Naive B cell (primary cell): ENCODE measurements around the gene MARCHF11. TPM values are rescaled to one million over a fixed set of nuclear protein-coding genes. Genes with fewer than 3 reads are reported as not detected.

ENCODE experiments used
- ATAC-seq, 2 donors: fragments of 150-1000 bp; cut with Tn5 transposase; 2 replicates each; pipeline ENCODE4 v1.10.0; 2021; ENCODE audit warnings: low read depth in 2 of 2, mild to moderate bottlenecking in 2 of 2, moderate library complexity in 2 of 2
- DNase-seq: peaks from one replicate; pipeline ENCODE4 v3.0.0; 2022
- H3K27ac Mint-ChIP-seq, 6 donors: one replicate each; pipeline ENCODE4 v1.8.0; 2020 to 2022; ENCODE audit warnings: mild to moderate bottlenecking in 6 of 6, mixed read lengths in 6 of 6, moderate library complexity in 5 of 6, inconsistent platforms in 2 of 6
- H3K27me3 Mint-ChIP-seq, 3 donors: one replicate each; pipeline ENCODE4 v1.8.0; 2021 to 2022; ENCODE audit warnings: mixed read lengths in 3 of 3, mild to moderate bottlenecking in 1 of 3
- H3K36me3 Mint-ChIP-seq, 2 donors: one replicate each; pipeline ENCODE4 v1.8.0; 2020 to 2022; ENCODE audit warnings: mixed read lengths in 2 of 2, inconsistent platforms in 1 of 2, mild to moderate bottlenecking in 1 of 2
- H3K4me1 Mint-ChIP-seq, 3 donors: one replicate each; pipeline ENCODE4 v1.8.0; 2020 to 2022; ENCODE audit warnings: mixed read lengths in 3 of 3, inconsistent platforms in 1 of 3, mild to moderate bottlenecking in 1 of 3, moderate library complexity in 1 of 3
- H3K4me3 Mint-ChIP-seq, 8 donors: one replicate each; pipeline ENCODE4 v1.8.0; 2020 to 2022; ENCODE audit warnings: mild to moderate bottlenecking in 8 of 8, mixed read lengths in 8 of 8, moderate library complexity in 8 of 8, inconsistent platforms in 2 of 8
- H3K9me3 Mint-ChIP-seq, 7 donors: one replicate each; pipeline ENCODE4 v1.8.0; 2020 to 2022; ENCODE audit warnings: mixed read lengths in 7 of 7, mild to moderate bottlenecking in 5 of 7, inconsistent platforms in 2 of 7, moderate library complexity in 1 of 7
- polyA plus RNA-seq, 6 donors: library from polyadenylated mRNA; unstranded; fragments of 300-500 nt; fragmentation: Illumina TruSeq; gene quantifications; one replicate each; pipeline ENCODE4 v1.2.3, GENCODE V29; 2021; ENCODE audit warnings: low read depth in 6 of 6

Gene MARCHF11
- polyA plus RNA-seq, 6 donors from 2014 or later = not detected

DNA sequence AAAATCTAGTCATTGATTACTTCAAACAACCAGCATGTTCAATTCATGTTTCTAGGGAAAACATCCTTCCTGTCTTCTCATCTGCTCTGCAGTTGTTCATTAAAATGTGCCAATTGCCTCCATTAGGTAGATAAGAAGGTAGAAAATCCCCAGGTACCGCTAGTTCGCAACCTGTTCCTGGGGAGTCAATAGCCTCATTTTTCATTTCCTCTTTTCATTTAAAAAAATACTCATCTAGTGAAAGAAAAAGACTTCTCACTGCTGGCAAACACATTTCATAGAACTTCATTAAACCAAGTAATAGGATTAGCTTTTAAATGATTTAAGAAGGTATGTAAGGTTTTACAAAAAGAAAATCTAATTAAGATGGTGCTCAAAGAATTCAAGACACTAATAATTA lies 113.3 kb downstream of the MARCHF11 start:
- no peak for ATAC-seq
- Mint-ChIP-seq H3K9me3 (peaks cover 0 to 12% (median 5%) of the 10 kb centered on the region in 7 donors), H3K4me1 (no peaks in the 10 kb centered on the region), H3K4me3 (no peak overlapping the region), H3K36me3 (no peaks in the 10 kb centered on the region), H3K27me3 (no peaks in the 10 kb centered on the region), H3K27ac (no peak overlapping the region)
- no peak for DNase-seq

DNA sequence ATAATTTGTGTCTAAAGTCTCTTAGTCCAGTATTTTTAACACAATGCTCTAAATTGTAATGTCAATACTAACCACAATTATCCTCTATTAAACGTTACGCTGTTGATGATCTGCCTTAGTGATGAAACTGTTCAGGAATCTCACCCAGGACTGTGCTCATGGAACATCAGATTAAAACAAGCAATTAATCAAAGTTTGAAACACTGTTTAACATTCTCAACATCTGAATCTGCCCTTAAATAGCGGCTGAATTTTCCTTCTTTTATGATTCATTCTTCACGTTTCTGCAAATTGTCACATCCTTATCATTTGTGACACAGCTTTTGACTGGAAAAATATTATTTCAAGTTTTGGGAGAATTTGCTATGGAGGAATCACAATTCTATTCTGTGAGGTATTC lies 113.8 kb downstream of the MARCHF11 start:
- no peak overlapping the region for H3K4me3 Mint-ChIP-seq
- H3K27ac Mint-ChIP-seq = no peak overlapping the region
- no peaks in the 10 kb centered on the region for H3K36me3 Mint-ChIP-seq
- peaks cover 0 to 15% (median 5%) of the 10 kb centered on the region in 7 donors for H3K9me3 Mint-ChIP-seq
- H3K4me1 Mint-ChIP-seq = no peaks in the 10 kb centered on the region
- no peak for DNase-seq
- no peak for ATAC-seq
- H3K27me3 Mint-ChIP-seq = no peaks in the 10 kb centered on the region

DNA sequence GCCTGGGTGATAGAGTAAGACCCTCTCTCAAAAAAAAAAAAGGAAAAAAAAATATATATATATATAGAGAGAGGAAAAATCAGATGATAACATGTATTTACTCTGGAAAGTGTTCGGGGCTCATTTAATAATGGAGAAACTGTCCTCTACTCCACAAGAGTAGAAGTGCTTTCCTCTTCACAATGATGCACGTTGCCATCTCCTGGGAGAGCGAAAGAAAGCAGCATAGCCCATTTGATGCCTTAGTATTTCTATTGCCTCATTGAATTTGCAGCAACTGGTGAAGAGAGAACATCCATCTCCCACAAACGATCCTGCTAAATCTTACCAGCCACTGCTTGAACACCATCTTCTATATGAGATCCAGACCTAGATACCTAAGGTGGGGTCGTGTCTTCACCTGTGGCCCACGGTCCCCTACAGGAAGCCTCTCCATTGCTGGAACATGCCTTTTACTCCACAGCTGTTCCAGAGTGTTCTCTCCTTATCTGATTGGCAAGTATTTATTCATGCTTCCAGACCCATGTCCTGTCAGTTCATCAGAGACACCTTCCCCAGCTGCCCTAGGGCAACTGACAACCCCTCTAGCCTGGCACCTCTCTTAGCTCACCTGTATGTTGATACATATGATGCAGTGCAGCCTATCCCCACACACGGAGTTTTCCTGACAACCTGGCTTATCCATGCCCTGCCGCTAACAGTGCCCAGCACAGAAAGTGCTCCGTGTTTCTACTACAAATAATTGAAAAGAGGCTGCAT lies 115.3 kb downstream of the MARCHF11 start:
- Mint-ChIP-seq H3K4me3 (peak overlapping the region in 2 of 8 donors; percentile 2 to 44), H3K27me3 (no peaks in the 10 kb centered on the region), H3K9me3 (peaks cover 0 to 15% (median 6%) of the 10 kb centered on the region in 7 donors), H3K36me3 (no peaks in the 10 kb centered on the region), H3K27ac (no peak overlapping the region), H3K4me1 (no peaks in the 10 kb centered on the region)
- ATAC-seq (no peak), DNase-seq (no peak)

DNA sequence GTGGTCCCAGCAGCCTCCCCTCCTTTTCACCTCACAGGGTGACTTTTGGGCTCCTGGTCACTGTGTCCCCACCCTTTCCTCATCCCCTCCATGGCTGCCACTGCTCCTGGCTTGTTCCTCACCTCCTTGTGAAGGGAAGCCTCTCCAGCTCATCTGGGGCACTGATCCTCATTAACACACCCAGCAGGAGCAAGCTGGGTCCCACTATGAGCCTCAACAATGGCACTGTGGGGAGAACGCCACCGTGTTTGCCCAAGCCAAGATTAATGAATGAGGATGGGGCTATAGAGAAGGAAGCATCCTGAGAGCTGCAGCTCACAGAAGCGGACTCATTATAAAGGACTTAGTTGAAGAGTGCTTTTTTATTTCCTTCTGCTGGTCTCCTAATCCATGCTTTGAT lies 118.4 kb downstream of the MARCHF11 start:
- no peak for DNase-seq
- Mint-ChIP-seq H3K27ac (no peak overlapping the region), H3K36me3 (no peaks in the 10 kb centered on the region), H3K27me3 (no peaks in the 10 kb centered on the region), H3K4me1 (no peaks in the 10 kb centered on the region), H3K4me3 (no peak overlapping the region), H3K9me3 (peaks cover 0 to 22% (median 6%) of the 10 kb centered on the region in 7 donors)
- no peak for ATAC-seq

GRCh38 chr5:16057277-16057676 lies 122.3 kb downstream of the MARCHF11 start:
- Mint-ChIP-seq H3K4me1 (no peaks in the 10 kb centered on the region), H3K9me3 (peaks cover 0 to 18% (median 6%) of the 10 kb centered on the region in 7 donors)
- no peak for DNase-seq

GRCh38 chr5:16051246-16051755 lies 128.3 kb downstream of the MARCHF11 start:
- DNase-seq = no peak
- H3K27ac Mint-ChIP-seq = no peak overlapping the region
- peaks cover 2 to 20% (median 7%) of the 10 kb centered on the region in 7 donors for H3K9me3 Mint-ChIP-seq
- H3K4me1 Mint-ChIP-seq = no peaks in the 10 kb centered on the region
- no peaks in the 10 kb centered on the region for H3K36me3 Mint-ChIP-seq
- ATAC-seq = no peak
- no peaks in the 10 kb centered on the region for H3K27me3 Mint-ChIP-seq
- H3K4me3 Mint-ChIP-seq = no peak overlapping the region

More at GRCh38 chr5:16057277-16057676, 122.3 kb downstream of the MARCHF11 start:
- Mint-ChIP-seq H3K4me3 (no peak overlapping the region), H3K27ac (no peak overlapping the region), H3K36me3 (no peaks in the 10 kb centered on the region), H3K27me3 (no peaks in the 10 kb centered on the region)
- no peak for ATAC-seq

- Mint-ChIP-seq H3K4me1 (no peaks in the 10 kb centered on the region), H3K36me3 (no peaks in the 10 kb centered on the region), H3K27ac (no peak overlapping the region), H3K27me3 (no peaks in the 10 kb centered on the region), H3K4me3 (no peak overlapping the region), H3K9me3 (peaks cover 2 to 20% (median 7%) of the 10 kb centered on the region in 7 donors)
- DNase-seq = no peak
- ATAC-seq = no peak
These were observed 129.2 kb downstream of the MARCHF11 start for GRCh38 chr5:16050414-16050813.

DNA sequence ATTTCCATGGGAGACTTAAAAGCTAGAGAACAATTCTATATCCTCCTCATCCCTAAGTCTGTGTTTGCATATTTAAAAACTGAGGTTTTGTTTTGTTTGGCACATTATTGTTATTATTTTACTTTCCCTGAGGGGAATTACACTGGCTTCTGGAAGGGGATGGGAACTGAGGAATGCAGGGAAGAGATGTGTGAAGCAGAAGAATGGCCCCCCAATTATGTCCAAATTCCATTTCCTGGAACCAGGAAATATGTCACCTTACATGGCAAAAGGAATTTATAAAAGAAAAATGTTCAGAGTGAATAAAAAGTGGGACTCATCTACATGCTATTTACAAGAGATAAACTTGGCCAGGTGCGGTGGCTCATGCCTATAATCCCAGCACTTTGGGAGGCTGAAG lies 129.8 kb downstream of the MARCHF11 start:
- H3K9me3 Mint-ChIP-seq = peaks cover 2 to 20% (median 7%) of the 10 kb centered on the region in 7 donors
- no peaks in the 10 kb centered on the region for H3K27me3 Mint-ChIP-seq
- H3K4me3 Mint-ChIP-seq = no peak overlapping the region
- H3K4me1 Mint-ChIP-seq = no peaks in the 10 kb centered on the region
- no peak overlapping the region for H3K27ac Mint-ChIP-seq
- ATAC-seq = no peak
- H3K36me3 Mint-ChIP-seq = no peaks in the 10 kb centered on the region
- no peak for DNase-seq

- peaks cover 2 to 14% (median 7%) of the 10 kb centered on the region in 7 donors for H3K9me3 Mint-ChIP-seq
- no peaks in the 10 kb centered on the region for H3K36me3 Mint-ChIP-seq
- no peak overlapping the region for H3K27ac Mint-ChIP-seq
- H3K4me1 Mint-ChIP-seq = no peaks in the 10 kb centered on the region
- H3K27me3 Mint-ChIP-seq = no peaks in the 10 kb centered on the region
- no peak overlapping the region for H3K4me3 Mint-ChIP-seq
- no peak for ATAC-seq
- no peak for DNase-seq
These were observed 131.5 kb downstream of the MARCHF11 start for GRCh38 chr5:16048132-16048531.

DNA sequence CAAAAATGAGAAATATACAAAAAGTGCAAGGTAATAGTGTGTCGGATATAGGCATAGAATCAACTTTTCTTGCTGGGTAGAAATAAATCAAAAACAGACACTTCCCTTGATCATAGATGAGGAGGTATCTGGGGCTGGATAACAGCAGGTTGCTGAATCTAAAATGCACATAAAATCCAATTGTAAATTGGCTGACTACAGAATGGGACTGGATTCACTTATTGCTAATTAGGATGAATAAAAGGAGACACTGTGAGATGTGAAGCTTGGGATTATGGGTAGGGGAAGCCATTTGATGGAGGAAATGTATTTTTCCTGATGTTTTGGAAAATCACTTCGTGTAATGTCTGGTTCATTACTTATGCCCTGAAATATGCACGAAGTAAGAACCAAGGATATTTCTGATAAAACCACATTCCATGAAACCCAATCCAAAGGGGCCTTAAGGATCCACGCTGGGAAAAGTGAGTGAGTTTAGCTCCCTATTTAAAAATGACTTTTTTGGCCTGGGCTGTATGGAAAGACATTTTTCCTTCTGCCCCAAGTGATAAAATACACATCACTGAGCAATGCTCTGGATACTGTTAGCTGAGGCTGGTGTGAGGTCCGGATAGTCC lies 136.1 kb downstream of the MARCHF11 start:
- no peaks in the 10 kb centered on the region for H3K36me3 Mint-ChIP-seq
- DNase-seq (no peak), ATAC-seq (no peak)
- H3K4me1 Mint-ChIP-seq = no peaks in the 10 kb centered on the region
- H3K9me3 Mint-ChIP-seq = peaks cover 2 to 15% (median 8%) of the 10 kb centered on the region in 7 donors
- H3K27ac Mint-ChIP-seq = no peak overlapping the region
- H3K4me3 Mint-ChIP-seq = no peak overlapping the region
- H3K27me3 Mint-ChIP-seq = no peaks in the 10 kb centered on the region

GRCh38 chr5:16037121-16037845 lies 142.3 kb downstream of the MARCHF11 start:
- peaks cover 2 to 12% (median 5%) of the 10 kb centered on the region in 7 donors for H3K9me3 Mint-ChIP-seq
- H3K4me3 Mint-ChIP-seq = no peak overlapping the region
- H3K4me1 Mint-ChIP-seq = no peaks in the 10 kb centered on the region

GRCh38 chr5:16034319-16035001 lies 145.1 kb downstream of the MARCHF11 start:
- Mint-ChIP-seq H3K4me1 (no peaks in the 10 kb centered on the region), H3K4me3 (no peak overlapping the region), H3K27ac (no peak overlapping the region), H3K9me3 (peaks cover 0 to 12% (median 0%) of the 10 kb centered on the region in 7 donors), H3K27me3 (no peaks in the 10 kb centered on the region), H3K36me3 (no peaks in the 10 kb centered on the region)
- ATAC-seq (no peak), DNase-seq (no peak)

More at GRCh38 chr5:16037121-16037845, 142.3 kb downstream of the MARCHF11 start:
- Mint-ChIP-seq H3K36me3 (no peaks in the 10 kb centered on the region), H3K27ac (no peak overlapping the region), H3K27me3 (no peaks in the 10 kb centered on the region)
- ATAC-seq (no peak), DNase-seq (no peak)
